Tibial artery (tissue), 4 donors: ENCODE data around the gene PDLIM7.
A peak's percentile ranks its signal among the peaks of the same experiment; 100 is the strongest.

Experiments
- DNase-seq, 2 donors: peaks; one replicate each; pipeline ENCODE4 v3.0.0-alpha.2; 2019
- H3K27ac ChIP-seq, 2 donors: fragments of 200-600 bp; sonication (generic) in 1 of 2; 1 replicate in 1 of 2; 2 replicates in 1 of 2; pipeline ENCODE4 v1.5.1; 2018 to 2019; ENCODE audit warnings: mild to moderate bottlenecking in 1 of 2
- H3K27me3 ChIP-seq, 2 donors: fragments of 200-600 bp; sonication (generic) in 1 of 2; one replicate each; pipeline versions ENCODE4 v1.5.1 to v1.6.0; 2016 to 2019
- H3K36me3 ChIP-seq, 3 donors: fragments of 200-600 bp; sonication (generic) in 2 of 3; one replicate each; pipeline ENCODE4 v1.5.1; 2016 to 2019; ENCODE audit warnings: mild to moderate bottlenecking in 2 of 3
- H3K4me1 ChIP-seq, 4 donors: fragments of 200-600 bp; sonication (generic) in 2 of 4; 1 replicate in 3 of 4; 2 replicates in 1 of 4; pipeline ENCODE4 v1.5.1; 2016 to 2019
- H3K4me3 ChIP-seq, 2 donors: fragments of 200-600 bp; sonication (generic) in 1 of 2; 1 replicate in 1 of 2; 2 replicates in 1 of 2; pipeline ENCODE4 v1.5.1; 2018 to 2019; ENCODE audit warnings: mild to moderate bottlenecking in 2 of 2
- H3K9me3 ChIP-seq, 3 donors: fragments of 200-600 bp; sonication (generic) in 1 of 3; one replicate each; pipeline ENCODE4 v1.5.1; 2016 to 2019
- intact Hi-C: fragments of 100-400 bp; cut with DNase I; formaldehyde crosslinking; loops from one replicate; pipeline ENCODE4 v1.15.0; 2023; ENCODE audit warnings: low total_unique reads
- TF ChIP-seq, protein P1 (sequence below), 2 experiments: fragments of 200-600 bp in 1 of 2; fragments of 450-650 bp in 1 of 2; IDR thresholded peaks; one replicate each; pipeline ENCODE4 v1.5.1; 2017 to 2019; ENCODE audit warnings: antibody characterized with exemption in 2 of 2, mild to moderate bottlenecking in 1 of 2, moderate library complexity in 1 of 2

The PDLIM7 gene

GRCh38 chr5:177474846-177475562 is 22.4 kb downstream of the PDLIM7 start:
- intact Hi-C loops, result no loop called here
- H3K27me3 ChIP-seq, result no peaks in the 10 kb centered on the region
- no peaks in the 10 kb centered on the region for H3K36me3 ChIP-seq
- no peak overlapping the region for H3K4me3 ChIP-seq
- H3K27ac ChIP-seq, result peak overlapping the region; percentile 91 to 100
- peaks cover 0 to 90% (median 78%) of the 10 kb centered on the region in 4 donors for H3K4me1 ChIP-seq
- DNase-seq, result no peak
- no peaks in the 10 kb centered on the region for H3K9me3 ChIP-seq
- TF ChIP-seq, protein P1, sequence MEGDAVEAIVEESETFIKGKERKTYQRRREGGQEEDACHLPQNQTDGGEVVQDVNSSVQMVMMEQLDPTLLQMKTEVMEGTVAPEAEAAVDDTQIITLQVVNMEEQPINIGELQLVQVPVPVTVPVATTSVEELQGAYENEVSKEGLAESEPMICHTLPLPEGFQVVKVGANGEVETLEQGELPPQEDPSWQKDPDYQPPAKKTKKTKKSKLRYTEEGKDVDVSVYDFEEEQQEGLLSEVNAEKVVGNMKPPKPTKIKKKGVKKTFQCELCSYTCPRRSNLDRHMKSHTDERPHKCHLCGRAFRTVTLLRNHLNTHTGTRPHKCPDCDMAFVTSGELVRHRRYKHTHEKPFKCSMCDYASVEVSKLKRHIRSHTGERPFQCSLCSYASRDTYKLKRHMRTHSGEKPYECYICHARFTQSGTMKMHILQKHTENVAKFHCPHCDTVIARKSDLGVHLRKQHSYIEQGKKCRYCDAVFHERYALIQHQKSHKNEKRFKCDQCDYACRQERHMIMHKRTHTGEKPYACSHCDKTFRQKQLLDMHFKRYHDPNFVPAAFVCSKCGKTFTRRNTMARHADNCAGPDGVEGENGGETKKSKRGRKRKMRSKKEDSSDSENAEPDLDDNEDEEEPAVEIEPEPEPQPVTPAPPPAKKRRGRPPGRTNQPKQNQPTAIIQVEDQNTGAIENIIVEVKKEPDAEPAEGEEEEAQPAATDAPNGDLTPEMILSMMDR (IDR thresholded peaks at IDR 0.05), result peak in 1 of 2 experiments; percentile 10

GRCh38 chr5:177474002-177474476 is 23.4 kb downstream of the PDLIM7 start:
- peak overlapping the region; percentile 91 to 100 for H3K27ac ChIP-seq
- no peaks in the 10 kb centered on the region for H3K36me3 ChIP-seq
- H3K4me3 ChIP-seq, result peak overlapping the region; percentile 85 to 94
- H3K4me1 ChIP-seq, result peaks cover 0 to 88% (median 75%) of the 10 kb centered on the region in 4 donors
- no peak for DNase-seq
- TF ChIP-seq, protein P1 (IDR thresholded peaks at IDR 0.05), result no peak
- H3K9me3 ChIP-seq, result no peaks in the 10 kb centered on the region
- H3K27me3 ChIP-seq, result no peaks in the 10 kb centered on the region
- intact Hi-C loops, result no loop called here

GRCh38 chr5:177473443-177474001 is 23.9 kb downstream of the PDLIM7 start, which contains the start of gene DBN1:
Gene DBN1, minus strand, starts transcription at chr5:177473634. Its CDS starts 113 bp downstream, at chr5:177473521.
- TF ChIP-seq, protein P1 (IDR thresholded peaks at IDR 0.05), result no peak
- intact Hi-C loops, result no loop called here
- peak in 1 of 2 donors; percentile 80 for DNase-seq
- H3K36me3 ChIP-seq, result peaks cover 0 to 5% (median 0%) of the 10 kb centered on the region in 3 donors
- H3K27ac ChIP-seq, result peak within 1 kb of the TSS; percentile 91 to 100
- no peaks in the 10 kb centered on the region for H3K9me3 ChIP-seq
- H3K27me3 ChIP-seq, result no peaks in the 10 kb centered on the region
- peak within 1 kb of the TSS; percentile 85 to 94 for H3K4me3 ChIP-seq
- H3K4me1 ChIP-seq, result peaks cover 0 to 88% (median 72%) of the 10 kb centered on the region in 4 donors

DNA sequence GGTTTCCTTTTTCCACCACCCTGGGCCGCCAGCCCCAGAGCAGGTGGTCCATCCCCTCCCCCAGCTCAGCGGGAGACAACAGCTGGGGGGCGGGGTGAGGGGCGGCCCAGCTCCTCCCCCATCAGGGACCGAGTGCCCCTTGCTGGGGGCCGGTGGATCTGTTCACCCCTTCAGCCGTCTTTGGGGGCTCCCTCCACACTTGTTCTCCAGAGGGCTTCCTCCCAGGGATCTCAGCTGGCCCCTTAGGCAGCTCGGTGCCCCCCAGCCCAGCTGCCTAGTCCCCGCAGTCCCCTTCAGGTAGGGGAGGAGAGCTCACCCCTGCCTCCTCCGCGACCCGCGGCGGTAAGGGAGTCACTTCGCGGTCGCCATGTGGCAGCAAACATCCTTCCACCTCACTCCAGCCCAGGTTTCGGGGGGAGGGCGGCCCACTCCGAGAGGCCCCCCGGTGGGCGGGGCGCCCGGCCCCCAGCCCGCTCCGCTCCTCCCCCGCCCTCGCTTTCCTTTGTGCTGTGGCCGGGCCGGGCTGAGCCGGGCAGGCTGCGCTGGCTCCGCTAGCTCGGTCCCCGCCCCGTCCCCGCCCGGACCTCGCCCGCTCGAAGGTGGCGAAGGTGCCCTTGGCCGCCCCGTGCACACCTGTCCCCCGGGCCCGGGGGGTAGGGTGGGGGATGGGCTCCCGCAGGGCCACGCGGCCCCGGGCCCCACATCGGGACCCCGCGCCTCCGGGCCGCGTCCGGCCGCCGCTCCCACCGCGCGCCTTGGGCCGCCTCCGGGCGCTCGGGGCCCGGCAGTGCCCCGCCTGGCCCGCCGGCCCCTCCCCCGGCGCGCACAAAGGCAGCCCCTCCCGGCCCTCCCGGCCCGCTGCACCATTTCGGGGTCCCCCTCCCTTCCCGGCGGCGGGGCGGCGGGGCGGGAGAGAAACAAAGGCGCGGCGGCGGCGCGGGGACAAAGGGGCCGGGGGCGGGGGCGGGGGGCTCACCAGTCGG is 24.7 kb downstream of the PDLIM7 start:
- Histone ChIP-seq H3K27ac (peak overlapping the region; percentile 91 to 100), H3K9me3 (no peaks in the 10 kb centered on the region), H3K4me1 (peaks cover 0 to 81% (median 68%) of the 10 kb centered on the region in 4 donors), H3K36me3 (peaks cover 0 to 13% (median 2%) of the 10 kb centered on the region in 3 donors), H3K27me3 (no peaks in the 10 kb centered on the region), H3K4me3 (peak overlapping the region; percentile 85 to 94)
- TF ChIP-seq, protein P1 (IDR thresholded peaks at IDR 0.05), result no peak
- DNase-seq, result peak in 1 of 2 donors; percentile 77
- intact Hi-C loops, result no loop called here
